ENCODE measurements around the gene BABAM2.

The BABAM2 gene

GRCh38 chr2:28172114-28172898 is 281.8 kb downstream of the BABAM2 start:
- DNase-seq = no peak

- no peak for DNase-seq
These were observed 282.8 kb downstream of the BABAM2 start for GRCh38 chr2:28173377-28173776.

DNA sequence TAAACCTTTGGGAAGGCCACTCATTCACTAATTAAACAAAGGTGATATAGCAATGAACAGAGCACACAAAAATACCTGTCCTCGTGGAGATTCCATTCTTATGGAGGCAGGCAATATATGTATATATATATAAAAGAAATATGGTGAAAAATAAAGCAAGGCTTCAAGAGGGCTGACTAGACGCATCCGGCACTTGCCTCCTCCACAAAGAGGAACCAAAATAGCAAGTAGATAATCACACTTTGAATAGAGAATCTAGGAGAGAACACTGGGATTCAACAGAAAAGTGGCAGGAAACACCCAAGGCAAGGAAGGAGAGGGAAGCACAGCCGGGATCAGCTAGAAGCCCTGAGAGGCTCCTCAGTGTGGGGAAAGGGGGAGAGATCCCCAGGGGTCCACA is 283.7 kb downstream of the BABAM2 start:
- DNase-seq = no peak

DNA sequence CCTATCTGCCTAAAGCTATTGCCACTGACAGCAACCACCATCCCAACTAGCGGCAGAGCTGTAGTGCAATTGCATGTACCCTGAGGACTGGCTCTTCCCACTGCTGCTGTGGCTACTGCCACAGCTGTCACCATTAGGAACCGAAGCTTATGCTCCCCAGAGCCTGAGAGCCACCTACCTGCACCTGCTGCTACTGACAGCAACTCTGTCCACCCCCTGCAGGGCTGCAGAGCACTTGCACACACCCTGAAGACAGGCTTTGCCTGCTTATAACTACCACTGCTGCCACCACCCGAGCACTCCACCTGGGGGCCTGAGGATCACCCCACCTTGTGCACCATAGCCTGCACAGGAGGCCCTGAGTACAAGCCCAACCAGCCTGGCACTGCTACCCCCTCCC is 284.5 kb downstream of the BABAM2 start:
- no peak for DNase-seq

DNA sequence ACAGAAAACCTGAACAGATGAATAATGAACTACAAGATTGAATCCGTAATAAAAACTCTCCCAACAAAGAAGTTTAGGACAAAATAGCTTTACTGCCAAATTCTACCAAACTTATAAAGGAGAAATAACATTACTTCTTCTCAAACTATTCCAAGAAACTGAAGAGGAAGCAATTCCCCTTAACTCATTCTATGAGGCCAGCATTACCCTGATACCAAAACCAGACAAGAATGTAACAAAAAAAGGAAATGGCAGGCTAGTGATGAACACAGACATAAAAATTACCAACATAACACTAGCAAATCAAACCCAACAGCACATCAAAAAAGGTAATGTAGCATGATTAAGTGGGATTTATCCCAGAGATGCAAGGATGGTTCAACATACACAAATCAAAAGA is 288.4 kb downstream of the BABAM2 start:
- no peak for DNase-seq

DNA sequence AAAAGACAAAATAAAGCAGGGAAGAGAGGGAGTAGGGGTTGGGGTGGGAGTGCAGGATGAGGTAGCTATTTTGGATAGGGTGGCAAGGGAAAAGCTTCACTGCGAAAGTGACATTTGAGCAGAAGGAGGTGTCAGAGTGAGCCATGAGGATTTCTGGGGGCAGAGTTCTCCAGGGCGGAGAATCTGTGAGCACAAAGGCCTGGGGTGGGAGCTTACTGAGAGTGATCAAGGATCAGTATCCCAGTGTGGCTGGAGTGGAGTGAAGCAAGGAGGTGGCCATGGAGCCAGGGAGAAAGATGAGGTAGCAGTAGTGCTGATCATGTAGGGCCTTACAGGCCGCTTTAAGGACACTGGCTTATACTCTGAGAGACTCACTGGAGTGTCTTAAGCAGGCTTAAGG is 291.3 kb downstream of the BABAM2 start:
- no peak for DNase-seq

- DNase-seq = no peak
These were observed 291.8 kb downstream of the BABAM2 start for GRCh38 chr2:28182348-28182747.

GRCh38 chr2:28185153-28185552 is 294.6 kb downstream of the BABAM2 start:
- no peak for DNase-seq

DNA sequence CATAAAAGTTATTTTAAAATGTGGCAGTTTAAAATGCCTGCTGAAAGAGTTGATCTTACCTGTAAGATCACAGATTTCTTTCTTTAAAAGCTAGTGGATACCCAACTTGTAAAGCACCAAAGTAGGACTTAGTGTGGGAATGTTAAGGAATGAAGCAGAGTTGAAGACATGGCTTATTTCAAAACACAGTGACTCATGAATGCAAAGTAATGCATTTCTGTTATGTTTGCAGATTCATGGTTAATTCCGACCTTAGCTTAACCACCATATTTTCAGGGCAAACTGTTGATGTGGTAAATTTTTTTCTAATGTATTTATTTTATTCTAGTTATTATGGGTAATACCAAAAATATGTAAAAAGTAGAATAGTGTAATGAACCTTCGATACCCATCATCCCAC is 295.4 kb downstream of the BABAM2 start:
- DNase-seq = no peak

DNA sequence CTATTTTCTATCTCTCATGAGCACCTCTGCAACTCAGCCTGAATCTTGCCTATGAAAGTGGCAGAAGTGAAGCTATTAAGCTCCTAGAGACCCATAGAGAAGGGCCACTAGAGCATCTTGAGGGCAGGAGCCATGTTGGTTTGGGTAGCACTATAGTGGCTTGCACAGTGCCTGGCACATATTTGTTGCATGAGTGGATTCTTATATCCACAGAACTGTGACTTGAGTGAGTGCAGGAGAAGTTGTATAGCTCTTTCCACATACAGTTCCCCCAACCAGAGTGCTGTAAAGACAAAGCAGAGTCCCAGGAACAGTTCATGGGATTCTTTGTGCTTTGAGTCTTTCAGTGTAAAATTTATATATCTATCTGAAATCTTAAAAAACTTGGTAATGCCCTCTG is 296.7 kb downstream of the BABAM2 start:
- DNase-seq = no peak

DNA sequence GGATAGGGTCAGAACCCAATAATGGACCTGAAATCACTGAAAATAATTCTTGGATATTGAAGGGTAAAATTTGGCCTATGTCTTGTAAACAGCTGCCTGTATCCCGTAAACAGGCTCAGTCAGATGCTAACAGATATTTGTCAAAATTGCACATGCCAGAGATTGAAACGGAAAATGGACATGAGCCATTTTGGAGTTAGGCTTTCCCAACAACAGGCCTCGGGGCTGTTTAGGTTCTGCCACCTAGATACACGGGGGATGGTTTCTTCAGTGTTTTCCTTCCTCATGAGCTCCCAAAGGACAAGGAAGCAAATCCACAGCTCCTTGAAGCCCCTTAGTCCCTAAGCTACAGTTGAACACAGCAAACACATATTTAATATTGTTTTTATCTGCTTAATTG is 297.9 kb downstream of the BABAM2 start:
- DNase-seq = no peak

- no peak for DNase-seq
These were observed 303.3 kb downstream of the BABAM2 start for GRCh38 chr2:28193630-28194403.

DNA sequence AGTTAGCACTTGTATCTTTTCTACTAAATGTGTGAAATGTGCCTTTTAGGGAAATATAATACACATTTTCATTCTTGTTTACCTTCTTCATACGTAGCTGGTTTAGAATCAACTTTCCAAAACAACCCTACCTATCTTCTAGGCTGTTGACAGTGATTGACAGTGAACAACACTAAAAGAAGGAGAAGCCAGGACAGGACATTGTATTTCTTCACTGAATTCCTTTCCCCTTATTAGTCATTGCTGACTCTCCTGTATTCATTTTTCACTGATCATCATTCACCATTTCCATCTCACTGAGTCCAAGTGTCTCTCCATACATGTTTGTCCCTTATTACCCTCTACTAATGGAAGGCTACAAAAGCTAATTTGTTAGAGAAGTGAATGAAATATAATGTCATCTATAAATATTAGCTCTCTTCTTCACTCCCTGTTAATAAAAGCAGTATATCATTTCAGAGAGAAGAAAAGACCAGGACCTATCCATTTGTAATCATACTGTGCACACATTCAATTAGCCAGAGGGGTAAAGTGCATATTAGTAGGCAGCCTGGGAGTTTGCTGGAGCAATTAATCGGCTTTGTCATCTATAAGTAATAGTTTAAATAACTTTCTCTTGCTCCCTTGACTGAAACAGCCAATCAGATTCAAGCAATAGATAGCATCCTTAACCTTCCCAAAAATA is 309.6 kb downstream of the BABAM2 start:
- no peak for DNase-seq

DNA sequence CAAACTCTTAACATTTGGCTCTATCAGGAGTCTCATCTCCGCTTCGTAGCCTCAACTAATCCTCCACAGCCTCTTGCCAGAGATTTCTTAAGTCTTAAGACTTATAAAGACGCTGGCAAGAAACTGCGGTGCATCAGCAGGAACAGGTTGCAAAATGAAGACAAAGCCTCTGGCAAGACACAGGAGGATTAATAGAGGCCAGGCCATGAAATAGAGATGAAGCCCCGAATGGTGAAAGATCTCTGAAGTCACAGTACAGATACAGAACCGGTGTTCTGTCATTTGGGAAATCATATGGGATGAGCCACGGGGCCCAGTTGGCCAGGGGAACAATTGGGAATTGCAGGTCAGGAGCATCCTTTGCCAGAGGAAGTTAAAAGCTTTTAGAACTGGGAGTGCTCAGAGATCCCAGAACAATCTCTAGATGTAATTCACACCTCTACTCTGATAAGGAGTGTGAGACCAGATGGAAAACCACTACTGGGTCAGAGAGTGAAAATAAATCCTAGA is 311.2 kb downstream of the BABAM2 start:
- DNase-seq = no peak

DNA sequence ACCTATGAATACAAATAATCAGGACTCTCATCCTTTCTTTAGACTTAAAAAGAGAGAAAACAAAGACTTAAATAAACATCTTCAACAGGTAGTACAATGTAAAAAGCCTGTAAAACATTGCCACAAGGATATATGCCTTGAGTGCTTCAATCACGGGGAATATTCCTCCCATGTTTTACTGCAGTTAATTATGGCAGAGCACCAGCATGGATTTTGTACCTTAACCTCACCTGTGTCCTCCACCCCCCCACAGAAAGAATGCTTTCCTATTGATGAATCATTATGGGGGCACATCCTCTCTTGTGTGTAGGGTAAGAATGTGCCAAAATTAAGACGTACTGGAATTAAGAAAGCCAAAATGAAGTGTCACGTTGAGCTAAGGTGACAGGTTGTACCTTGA is 312.2 kb downstream of the BABAM2 start:
- DNase-seq = no peak

GRCh38 chr2:28206762-28207161 is 316.2 kb downstream of the BABAM2 start:
- DNase-seq = no peak

GRCh38 chr2:28209261-28209691 is 318.7 kb downstream of the BABAM2 start:
- DNase-seq = no peak

- DNase-seq = no peak
These were observed 319.3 kb downstream of the BABAM2 start for GRCh38 chr2:28209864-28210263.

DNA sequence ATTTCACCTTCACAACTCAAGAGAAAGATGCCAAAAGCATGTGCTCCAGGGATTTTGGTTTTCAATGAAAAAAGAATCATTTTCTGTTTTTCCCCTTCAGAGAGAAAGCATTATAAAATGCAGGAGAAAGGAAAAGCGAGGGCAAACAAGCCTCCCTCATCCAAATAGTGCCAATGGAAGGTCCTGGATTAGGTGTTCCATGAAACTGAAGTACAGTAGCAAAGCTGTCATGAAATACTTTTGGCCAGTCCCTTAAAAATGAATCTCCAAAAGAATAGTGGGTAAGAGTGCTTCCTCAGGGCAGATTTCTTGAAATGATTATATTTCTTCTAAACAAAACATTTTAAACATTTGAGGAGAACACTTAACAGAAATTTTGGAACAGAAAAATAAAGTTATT is 320.0 kb downstream of the BABAM2 start:
- DNase-seq = no peak

DNA sequence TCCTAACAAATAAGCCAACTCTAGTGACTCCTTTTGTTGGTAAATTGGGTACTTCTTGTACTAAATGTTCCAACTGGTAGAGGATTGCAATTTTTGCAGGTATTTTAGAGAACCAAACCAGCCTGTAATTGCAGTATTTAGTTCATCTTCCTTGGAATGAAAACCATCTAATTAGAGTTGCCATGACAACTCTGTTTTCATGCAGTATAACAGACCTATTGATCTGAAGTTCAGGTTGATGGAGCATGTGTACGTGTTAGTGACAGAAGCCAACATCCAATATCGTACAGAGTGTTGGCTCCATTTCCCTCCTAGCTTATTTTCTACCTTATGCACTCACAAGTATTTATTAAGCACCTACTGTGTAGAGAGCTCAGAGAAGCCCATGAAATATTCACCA is 325.8 kb downstream of the BABAM2 start:
- no peak for DNase-seq

DNA sequence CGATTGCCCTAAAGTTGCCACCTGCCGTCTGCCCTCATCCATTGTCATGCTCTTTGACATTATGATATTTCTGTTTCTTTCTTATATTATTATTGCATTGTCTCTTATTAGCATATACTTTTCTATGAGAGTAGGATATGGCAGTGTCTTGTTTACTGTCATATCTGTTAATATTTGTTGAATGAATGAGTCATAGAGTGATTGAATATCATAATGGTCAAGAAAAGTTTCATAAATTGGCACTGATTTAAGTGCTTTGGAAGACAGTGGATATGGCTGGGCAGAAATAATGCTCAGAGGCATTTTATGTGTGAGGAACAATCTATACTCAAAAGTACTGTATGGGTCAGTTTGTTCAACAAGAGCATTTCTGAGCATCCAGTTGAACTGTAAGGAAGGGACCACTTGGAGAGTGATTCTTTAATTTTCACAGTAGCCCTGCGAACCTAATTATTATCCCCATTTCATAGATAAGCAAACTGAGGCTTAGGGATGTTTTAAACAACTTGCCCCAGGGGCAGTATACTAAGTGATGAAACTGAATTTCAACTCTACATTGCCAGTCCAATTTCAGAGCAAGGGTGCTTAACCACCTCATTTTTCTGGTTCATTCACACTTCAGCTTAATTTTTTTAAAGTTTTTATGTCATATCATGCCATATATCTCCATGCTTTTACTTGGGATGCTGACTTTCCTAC is 326.7 kb downstream of the BABAM2 start:
- DNase-seq = no peak

DNA sequence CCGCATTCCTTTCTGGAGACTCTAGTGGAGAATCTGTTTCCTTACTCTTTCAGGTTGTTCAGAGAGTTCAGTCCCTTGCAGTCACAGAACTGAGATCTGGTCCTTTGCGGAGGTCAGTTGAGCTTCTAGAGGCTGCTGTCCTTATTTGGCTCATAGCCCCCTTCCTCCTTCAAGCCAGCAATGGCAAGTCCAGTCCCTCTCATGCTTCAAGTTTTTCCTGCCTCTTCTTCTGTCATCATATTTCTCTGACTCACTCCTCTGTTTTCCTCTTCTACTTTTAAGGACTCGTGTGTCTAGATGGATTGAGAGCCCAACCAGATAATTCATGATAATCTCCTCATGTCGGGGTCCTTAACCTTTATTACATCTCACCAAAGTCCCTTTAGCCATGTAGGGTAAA is 328.6 kb downstream of the BABAM2 start:
- DNase-seq = no peak

DNA sequence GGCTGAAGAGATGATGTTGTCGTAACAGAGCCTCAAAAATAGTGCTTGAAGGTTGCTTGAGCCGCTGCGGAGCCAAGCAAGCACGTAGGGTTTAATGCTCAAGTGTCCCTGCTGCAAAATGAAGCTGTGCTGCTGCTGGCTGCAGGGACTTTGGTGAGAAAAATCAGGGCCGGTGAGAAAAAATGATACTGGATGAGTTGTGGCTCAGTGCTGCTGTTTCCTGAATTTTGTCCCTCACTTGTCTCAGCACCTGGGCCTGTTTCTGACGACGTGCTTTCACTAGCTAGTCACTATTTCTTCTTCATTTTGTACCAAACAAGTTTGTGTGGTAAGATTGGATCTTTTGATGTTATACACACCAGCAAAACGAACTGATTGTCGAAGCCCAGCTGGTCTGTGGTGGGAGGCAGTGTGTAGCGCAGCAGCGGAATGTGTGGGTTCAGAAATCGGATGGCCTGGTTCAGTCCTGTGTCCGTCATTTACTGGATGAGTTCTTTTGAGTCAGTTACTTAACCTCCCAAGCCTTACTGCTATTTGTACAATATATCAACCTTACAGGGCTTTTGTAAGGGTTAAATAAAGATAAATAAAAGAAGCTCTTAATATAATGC is 329.3 kb downstream of the BABAM2 start:
- DNase-seq = no peak
